HG02870 (cell line): ENCODE measurements around the gene ANKRD28.
A peak's percentile ranks its signal among the peaks of the same experiment; 100 is the strongest.

Experiments
- ATAC-seq: cut with Tn5 transposase; IDR thresholded peaks from one replicate; pipeline ENCODE4 v1.9.1; 2021; ENCODE audit warnings: mild to moderate bottlenecking, moderate library complexity; ENCODE audit not compliant: unreplicated experiment

Gene ANKRD28

GRCh38 chr3:15804553-15805095 lies 6.8 kb upstream of the ANKRD28 start:
- no peak for ATAC-seq

- no peak for ATAC-seq
These were observed 6.1 kb upstream of the ANKRD28 start for GRCh38 chr3:15803921-15804320.

GRCh38 chr3:15801298-15801697 lies 3.5 kb upstream of the ANKRD28 start:
- no peak for ATAC-seq

- ATAC-seq, result no peak
These were observed 3.0 kb upstream of the ANKRD28 start for GRCh38 chr3:15800780-15801179.

GRCh38 chr3:15800327-15800726 lies 2.5 kb upstream of the ANKRD28 start:
- ATAC-seq, result no peak

GRCh38 chr3:15798533-15799245 lies 910 bp upstream of the ANKRD28 start:
- no peak for ATAC-seq

GRCh38 chr3:15796771-15797641 lies 773 bp downstream of the ANKRD28 start:
- ATAC-seq, result no peak

GRCh38 chr3:15796331-15796730 lies 1.4 kb downstream of the ANKRD28 start:
- no peak for ATAC-seq

- ATAC-seq, result peak; percentile 47
These were observed 2.0 kb downstream of the ANKRD28 start for GRCh38 chr3:15795651-15796308.

- ATAC-seq, result no peak
These were observed 2.7 kb downstream of the ANKRD28 start for GRCh38 chr3:15794842-15795650.

GRCh38 chr3:15794303-15794771 lies 3.4 kb downstream of the ANKRD28 start:
- ATAC-seq, result peak; percentile 44

- no peak for ATAC-seq
These were observed 6.3 kb downstream of the ANKRD28 start for GRCh38 chr3:15791525-15791924.

- no peak for ATAC-seq
These were observed 9.8 kb downstream of the ANKRD28 start for GRCh38 chr3:15787941-15788340.

- no peak for ATAC-seq
These were observed 10.3 kb downstream of the ANKRD28 start for GRCh38 chr3:15787526-15787925.

- no peak for ATAC-seq
These were observed 14.3 kb downstream of the ANKRD28 start for GRCh38 chr3:15783361-15783969.

GRCh38 chr3:15782429-15782828 lies 15.3 kb downstream of the ANKRD28 start:
- no peak for ATAC-seq

- no peak for ATAC-seq
These were observed 16.0 kb downstream of the ANKRD28 start for GRCh38 chr3:15781637-15782402.

GRCh38 chr3:15781131-15781530 lies 16.6 kb downstream of the ANKRD28 start:
- no peak for ATAC-seq

GRCh38 chr3:15779111-15779510 lies 18.7 kb downstream of the ANKRD28 start:
- ATAC-seq, result no peak
